HG02759 (cell line): ENCODE data around the gene TIMM17B.

Experiments used
- ATAC-seq: cut with Tn5 transposase; IDR thresholded peaks from one replicate; pipeline ENCODE4 v1.9.1; 2021; ENCODE audit warnings: mild to moderate bottlenecking, moderate library complexity; ENCODE audit not compliant: unreplicated experiment

The TIMM17B gene

DNA sequence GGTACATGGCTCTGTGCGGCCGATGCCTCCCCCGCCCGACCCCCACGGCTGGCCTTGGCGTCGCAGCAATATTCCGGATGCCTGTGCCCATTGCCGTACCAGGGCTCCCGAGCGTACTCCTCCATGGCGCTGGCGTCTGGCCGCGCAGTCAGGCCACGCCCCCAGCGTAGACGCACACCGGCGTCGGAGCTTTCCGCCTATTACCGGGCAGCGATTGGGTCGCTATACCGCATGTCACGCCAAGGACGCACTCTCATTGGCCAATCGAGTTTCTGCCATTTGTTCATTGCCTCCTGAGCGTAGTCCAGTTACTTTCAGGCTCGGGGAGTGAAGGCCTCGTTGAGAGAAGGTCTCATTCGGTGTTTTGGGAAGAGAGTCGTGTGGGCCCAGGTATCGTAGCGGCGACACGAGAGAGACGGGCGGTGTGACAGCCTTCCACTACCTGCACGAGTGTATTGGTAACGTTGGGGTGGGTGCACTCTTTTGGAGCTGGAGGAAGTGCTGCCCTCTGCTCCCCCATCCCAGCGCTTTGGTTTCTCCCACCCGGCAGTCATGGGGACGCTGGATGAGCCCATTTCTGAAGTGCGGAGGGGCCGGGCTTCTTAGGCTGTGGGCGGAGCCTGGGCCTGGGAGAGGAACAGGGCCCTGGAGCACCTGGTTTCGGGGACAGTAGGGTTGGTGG, at the start of gene TIMM17B, which contains the start of gene PQBP1:
Gene TIMM17B (minus strand): TSS at position 144 of the 682 bp plus-strand sequence. CDS start 19 bp downstream, at position 125.
Gene PQBP1 (plus strand): TSS at position 306 of the 682 bp plus-strand sequence. CDS start 580 bp downstream, outside the sequence.
- ATAC-seq = peak; percentile 91

DNA sequence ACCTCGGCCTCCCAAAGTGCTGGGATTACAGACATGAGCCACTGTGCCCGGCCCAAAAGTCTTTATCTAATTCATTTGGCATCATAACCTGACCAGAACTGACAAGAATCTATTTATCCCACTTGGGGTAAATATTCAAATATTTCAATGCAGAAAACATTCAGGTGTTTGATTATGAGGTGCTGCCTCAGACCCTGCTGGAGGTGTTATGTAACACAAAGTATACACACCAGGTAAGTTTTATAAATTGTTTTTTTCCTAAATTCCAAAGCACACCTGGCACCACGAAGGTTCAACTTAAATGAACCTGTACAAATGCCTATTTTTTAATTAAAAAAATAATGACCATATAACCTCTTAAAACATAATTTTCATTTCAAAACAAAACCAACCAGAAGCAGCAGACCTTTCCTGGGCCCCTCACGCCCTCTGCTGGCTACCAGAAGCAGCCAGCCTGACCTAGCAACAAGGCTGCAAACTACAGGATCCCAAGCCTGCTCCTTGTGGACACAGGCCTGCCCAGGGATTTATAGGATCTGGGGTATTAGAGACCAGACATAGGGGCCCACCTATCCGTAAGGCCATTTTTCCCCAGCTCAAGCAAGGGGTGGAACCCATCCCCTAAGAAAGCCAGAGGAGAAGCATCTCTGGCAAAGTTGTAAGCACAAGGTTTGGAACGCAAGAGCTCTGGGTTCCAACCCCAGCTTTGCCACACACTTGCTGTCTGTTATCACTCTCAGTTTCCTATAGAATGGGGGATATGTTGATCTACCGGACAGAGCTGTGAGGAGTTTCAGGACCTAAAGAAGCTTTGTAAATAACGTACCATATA, 48.2 kb upstream of the TIMM17B start:
- ATAC-seq = no peak

DNA sequence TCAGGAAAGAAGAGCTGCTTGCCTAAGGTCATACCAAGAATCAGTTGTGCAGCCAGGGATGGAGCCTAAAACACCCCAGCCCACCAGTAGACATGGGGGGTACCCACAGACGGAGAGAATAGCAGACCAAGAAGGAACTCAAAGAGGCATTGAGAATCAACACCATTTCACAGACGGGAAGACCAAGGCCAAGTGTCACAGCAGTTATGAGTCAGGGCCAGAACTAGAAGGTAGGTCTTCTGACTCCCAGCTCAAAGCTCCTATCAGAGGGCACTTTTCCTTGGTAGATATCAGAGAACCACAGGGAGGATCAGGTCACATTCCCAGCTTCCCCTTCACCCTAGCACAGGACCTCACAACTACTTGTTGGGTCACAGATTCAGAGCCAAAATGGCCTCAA, 45.3 kb upstream of the TIMM17B start:
- ATAC-seq = no peak

DNA sequence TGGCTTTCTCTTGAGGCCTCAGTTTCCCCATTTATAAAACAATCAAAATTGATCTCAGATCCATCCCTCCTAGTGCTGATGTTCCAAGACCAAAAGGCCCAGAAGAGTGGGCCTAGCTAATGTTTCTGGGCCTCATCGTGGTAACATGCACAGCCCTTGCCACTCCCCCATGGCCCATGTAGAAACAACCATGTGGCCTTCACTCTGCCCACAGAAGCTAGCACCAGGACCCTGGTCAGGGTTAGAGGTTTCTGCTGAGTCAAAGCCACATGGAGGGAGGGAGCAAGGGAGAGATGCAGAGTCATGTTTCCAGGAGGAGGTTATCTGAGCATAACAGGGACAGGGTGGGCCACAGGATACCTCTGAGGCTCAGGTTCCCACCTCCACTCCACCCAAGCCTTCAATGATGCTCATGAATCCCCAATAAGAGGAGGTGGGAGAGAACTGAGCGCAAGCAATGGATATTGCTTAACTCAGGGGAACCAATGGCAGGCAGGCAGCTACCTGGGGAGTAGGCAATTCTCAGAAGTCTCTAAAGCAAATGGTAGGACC, 42.9 kb upstream of the TIMM17B start:
- ATAC-seq = no peak

DNA sequence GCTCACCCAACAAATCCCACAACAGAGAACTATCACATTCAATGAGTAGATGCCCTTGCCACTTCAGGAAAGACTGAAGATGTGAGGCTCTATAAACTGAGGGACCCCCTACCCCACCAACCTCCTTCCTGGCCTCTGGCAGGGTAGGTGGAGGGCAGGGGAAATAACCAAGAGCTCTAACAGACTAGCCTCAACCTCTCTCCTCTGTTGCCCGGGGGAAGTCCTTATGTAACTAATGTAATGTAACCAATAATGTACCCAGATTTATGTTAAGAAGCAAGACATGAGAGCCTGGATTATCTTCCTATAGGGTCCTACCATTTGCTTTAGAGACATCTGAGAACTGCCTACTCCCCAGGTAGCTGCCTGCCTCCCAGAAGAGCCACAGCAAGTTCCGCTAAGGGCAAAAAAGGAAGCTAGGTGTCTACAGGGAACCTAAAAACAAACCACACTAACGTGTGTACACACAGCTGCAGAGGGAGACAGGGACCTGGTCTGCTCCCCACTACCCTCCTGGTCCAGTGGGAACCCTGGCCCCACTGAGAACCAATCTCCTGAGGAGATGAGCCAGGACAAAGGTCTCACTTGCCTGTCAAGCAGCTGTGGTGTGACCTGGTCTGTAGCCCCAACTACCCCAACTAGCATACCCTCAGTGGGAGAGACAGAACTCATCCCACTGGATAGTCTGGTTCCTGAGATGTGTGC, 42.1 kb upstream of the TIMM17B start:
- no peak for ATAC-seq

DNA sequence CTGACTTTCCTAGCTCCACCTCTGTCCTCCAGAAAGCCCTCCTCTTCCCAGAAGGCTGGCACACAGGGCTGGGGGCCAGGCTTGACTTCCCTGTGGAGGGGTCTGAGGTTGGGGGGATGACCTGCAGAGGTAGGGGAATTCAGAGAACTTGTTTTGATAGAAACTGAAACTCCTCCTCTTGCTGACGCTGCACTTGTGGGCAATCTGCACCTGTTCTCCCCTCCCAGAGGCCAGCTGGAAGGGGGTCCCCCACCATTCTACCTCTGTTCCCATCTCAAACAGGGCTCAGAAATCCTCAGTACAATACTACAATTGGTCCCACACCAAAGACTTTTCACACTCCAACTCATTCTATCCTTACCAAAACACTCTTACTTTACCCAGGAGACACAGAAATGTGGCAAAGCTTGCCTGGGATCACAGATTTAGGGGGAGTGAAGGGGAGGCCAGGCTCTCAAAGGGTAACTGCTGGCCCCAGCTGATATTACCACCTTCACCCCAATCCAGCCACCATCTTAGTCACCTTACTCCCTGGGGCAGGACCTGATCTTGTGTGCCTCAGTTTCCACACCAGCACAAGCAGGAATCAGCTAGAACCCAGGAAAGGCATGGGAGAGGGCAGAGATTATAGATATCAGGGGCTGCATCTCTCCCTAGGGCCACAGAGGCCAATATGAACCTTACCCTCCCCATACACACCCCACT, 41.3 kb upstream of the TIMM17B start:
- peak; percentile 55 for ATAC-seq

DNA sequence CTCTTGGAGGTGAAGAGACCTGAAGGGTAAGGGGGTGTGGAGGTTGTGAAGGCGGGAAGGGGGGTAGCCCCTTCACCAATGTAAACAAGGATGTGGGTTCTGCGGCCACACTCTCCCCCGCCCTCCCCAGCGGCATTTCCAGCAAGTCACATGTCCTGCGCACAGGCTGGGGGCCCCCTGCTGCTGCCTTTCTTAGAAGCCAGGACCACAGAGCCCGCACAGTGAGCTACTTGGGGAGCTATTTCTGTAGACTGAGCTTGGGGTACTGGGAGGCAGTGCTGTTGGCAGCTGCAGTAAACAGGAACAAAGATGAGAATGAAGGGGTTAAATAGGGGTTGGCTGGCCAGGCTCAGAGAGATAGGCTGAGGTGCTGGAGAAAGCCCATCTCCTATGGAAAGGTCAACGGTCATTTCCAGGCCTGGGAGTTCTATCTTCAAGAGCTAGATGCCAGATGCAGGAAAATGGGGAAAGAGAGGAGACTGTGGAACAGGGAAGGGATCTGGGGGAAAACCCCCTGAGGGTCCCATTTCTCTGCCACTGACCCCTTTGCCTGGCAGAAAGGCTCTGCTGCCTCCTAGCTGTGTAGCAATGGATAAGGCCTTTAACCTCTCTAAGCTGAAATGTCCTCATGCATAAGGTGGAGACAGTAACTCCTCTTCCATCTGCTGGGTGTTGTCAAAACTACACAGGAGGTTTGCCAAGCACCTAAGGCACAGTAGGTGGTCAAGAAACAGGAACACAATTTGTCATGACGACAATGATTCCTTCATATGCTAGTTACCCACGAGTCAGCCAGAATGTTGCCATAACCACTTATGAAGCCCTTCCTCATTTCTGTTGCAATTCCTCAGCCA, 39.7 kb upstream of the TIMM17B start:
- peak; percentile 61 for ATAC-seq

DNA sequence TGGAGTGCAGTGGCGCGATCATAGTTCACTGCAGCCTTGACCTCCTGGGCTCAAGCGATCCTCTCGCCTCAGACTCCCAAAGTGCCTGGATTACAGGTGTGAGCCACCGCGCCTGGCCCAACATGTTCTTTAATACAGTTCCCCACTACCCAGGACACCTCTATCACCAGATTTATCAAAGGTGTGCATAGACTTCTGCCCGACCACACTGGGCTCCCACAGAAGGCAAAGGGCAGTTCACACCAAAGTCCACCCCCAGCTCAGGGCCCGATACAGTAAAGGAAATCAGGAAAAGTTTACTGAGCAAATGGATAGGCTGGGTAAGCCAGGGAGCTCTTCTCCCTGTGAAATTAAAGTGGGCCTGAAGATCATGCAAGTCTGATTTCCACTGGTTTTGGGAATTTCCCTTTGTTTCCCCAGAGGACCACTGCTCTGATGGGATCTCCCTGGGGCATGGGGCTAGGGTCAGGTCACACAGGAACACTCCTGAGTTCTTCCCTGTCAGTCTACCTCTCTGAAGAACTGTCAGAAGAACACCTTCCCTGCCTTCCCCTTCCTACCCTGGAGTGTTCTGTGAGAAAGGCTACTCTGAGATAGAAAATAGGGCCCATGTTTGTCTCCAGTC, 39.0 kb upstream of the TIMM17B start:
- no peak for ATAC-seq

DNA sequence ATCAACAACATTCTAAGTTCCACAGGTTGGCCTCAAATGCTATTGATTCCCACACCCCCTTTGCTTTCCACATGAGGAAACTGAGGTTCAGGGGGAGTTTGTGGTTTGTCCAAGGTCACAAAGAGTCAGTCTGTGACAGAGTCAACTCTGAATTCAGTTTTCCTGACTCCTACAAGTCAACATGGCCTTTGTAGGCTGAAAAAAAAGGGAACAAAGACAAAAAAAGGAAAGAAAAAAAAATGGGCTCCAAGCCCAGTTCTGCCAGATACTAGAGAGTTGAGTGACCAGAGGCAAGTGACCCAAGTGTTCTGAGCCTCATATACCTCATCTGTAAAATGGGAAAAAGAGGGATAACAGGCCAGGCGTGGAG, 37.7 kb upstream of the TIMM17B start:
- no peak for ATAC-seq

DNA sequence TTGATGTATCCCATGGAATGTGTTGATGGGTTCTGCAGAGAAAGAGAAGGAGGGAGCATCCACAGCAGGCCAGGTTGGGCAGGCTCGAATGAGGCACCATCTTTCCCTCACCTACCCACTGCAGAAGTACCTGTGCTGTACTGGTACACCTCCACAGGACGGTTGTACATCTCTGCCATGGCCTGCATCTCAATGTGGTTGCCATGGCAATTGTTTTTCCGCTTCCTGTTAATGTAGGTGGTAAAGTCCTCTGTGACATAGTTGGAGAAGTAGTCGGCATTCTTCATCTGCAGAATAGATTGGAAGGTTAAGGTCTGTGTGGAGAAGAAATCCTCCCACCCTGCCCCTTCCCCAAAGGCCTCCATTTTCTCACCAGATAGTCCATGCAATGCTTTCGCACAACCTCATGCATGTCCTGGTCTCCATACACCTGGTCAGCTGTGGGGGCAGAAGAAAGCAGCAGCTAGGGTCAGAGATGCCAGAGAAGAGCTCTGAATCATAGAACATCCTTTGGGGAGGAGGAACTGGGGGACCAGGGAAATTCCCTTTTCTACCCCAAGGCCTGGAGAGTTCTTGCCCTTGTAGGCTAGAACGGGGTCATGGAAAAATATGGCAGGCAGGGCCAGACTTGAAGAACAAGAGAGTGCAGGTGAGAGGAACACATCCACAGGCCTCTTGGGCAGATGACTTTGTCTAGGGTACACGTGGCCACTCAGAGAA, 37.2 kb upstream of the TIMM17B start:
- ATAC-seq = no peak

DNA sequence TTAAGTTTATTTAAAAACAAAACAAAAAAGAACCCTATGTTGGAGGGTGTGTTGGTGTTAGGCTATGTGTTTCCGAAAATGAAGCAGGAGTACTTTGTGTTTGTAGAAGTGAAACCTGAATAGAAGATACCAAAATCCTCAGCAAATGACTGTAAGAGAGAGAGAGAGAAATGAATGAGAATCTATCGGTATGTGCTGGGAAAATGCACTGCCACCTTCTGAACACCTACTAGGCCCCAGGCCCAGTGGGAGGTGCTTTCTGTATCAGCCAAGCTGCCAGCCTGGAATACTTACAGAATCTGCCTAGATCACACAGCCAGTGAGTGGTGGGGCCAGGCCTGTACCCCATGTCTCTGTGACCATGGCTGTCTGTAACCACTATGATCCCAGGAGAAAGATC, 36.2 kb upstream of the TIMM17B start:
- no peak for ATAC-seq

DNA sequence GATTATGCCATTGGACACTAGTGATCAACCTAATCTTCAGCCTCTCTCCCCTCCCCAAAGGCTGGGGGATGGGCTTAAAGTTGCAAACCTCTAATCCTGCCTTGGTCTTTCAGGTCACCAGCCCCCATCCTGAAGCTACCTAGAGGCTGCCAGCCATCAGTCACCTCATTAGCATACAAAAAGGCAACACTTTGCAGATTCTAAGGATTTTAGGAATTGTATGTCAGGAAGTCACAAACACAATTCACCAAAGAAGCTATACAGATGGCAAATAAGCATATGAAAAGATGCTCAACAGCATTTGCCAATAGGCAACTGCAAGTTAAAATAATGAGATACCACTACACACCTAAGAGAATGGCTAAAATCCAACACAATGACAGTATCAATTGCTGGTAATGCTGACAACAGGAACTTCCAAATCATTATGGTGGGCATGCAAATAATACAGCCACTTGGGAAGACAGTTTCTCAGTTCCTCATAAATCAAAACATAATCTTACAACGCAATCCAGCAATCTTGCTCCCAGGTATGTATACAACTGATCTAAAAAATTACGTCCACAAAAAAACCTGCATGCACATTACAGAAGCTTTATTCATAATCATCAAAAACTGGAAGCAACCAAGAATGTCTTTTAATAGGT, 30.3 kb upstream of the TIMM17B start:
- ATAC-seq = no peak

DNA sequence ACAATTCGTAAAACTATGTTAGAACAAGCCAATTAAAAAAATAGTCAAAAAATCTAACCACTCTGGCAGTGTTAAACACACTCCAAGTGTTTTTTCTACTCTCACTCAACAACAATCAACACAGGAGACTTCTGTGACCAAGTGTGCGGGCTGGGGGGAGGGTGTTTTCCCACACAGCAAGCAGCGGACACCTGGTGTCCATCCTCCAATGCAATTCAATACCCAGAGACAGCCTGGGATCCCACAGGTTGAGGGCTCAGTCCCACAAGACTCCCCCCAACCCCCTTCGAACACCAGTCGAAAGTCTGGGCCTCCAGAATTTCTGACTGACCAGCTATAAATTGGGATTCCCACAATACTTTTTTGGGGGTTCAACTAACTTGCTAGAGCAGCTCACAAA, 29.6 kb upstream of the TIMM17B start:
- ATAC-seq = no peak

DNA sequence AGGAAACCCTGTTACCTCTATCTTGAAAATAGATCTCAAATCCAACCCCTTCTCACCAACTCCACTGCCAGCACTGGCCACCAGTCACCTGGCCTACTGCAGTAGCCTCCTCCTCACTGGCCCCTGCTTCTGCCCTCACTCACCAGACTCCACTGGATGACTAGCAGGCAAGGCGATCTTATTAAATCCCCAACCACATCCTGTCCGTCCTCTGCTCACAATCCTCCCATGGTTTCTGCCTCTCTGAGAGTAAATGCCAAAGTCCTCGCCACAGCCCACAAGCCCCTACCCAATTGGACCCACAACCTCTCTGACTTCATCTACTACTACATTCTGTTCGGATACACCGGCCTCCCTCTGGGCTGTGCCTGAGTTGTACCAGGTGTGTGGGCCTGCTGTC, 26.7 kb upstream of the TIMM17B start:
- no peak for ATAC-seq

DNA sequence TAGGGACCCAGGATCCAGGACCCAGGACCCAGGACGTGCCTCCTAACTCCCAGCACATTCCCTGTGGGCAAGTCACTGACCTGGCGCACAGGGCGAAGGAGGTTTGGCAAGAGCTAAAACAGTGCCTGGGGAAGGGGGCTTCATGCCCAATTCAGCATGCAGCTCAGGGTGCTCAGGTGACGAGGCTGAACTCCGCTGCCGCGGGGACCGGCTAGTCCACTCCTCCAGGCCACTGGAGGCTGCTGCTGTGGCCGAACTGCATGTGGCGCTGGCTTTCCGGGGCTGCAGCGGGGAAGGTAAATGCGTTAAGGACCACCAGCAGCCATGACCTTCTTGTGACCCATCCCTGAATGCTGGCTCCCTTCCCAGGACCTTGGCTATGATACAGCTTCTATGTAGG, 26.2 kb upstream of the TIMM17B start:
- ATAC-seq = no peak

DNA sequence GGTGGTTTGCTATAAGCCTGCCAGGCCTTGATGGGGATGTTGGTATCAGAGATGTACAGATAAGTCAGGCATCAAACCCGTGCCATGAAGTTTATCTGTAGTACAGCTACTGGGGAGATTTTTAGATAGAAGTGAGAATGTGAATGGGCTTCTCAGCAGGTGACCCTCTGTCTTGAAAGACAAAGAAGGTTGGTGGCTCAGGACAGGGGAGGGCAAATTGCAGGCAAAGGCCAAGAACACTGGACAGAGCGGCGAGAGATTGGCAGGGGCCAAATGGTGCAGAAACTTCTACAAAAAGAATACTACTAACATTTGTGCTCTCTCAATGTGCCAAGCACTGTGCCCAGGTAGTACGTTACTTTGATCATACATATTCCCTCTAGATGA, 23.1 kb upstream of the TIMM17B start:
- ATAC-seq = no peak

DNA sequence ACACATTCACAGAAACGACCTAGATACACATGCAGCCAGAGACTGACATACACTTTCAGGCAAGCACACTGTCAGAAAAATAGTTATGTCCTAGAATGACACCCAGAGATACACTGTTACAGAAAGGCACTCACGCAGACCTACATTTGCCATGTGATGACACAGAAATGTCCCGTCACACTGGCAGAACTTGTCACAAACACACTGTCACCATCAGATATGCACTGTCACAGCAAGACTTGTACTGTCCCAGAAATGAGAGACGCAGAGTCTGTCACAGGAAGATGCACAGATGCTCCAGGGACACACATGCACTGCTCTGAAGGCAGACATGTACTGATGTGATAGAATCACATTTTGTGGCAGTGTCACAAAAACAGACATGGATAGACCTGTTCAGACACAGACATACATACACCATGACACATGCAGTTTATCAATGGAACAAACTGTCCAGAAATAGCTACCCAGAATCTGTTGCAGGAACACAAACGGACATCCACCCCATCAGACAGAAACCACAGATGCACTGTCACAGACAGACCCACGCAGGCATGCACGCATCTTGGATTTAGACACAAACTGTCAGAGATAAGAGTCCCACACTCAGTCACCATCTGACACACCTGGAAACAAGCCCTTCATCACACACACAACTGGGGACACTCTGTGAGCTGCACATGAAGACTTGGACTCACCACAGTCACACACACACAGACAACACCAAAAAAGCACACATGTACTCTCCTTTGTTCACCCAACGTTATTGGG, 22.6 kb upstream of the TIMM17B start:
- no peak for ATAC-seq
